ENCODE data around the gene JAKMIP1.

JAKMIP1 gene

DNA sequence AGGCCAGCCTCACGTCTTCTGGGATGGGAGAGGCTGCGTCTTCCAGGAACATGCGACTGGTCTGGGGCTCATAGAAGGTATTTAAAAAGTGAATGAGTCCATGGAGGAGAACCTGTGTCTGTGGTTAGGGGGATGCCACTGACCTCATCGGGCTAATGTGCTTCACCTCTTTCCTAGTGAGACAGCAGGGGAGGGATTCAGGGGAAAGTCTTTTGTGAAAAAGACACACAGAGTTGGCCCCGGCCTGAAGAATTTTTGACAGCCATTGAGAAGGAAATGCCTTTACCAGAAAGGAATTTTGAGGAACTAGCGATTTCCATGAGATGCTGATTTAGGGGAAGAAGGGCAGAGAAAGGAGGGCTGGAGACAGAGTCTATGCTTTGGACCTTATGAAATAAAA lies 171.1 kb downstream of the JAKMIP1 start:
- no peak overlapping the region for H3K4me3 ChIP-seq (ENCODE audit: low read depth, low read length)
- DNase-seq (ENCODE audit: low read depth, low spot score) = no peak
- TF ChIP-seq, protein P1, sequence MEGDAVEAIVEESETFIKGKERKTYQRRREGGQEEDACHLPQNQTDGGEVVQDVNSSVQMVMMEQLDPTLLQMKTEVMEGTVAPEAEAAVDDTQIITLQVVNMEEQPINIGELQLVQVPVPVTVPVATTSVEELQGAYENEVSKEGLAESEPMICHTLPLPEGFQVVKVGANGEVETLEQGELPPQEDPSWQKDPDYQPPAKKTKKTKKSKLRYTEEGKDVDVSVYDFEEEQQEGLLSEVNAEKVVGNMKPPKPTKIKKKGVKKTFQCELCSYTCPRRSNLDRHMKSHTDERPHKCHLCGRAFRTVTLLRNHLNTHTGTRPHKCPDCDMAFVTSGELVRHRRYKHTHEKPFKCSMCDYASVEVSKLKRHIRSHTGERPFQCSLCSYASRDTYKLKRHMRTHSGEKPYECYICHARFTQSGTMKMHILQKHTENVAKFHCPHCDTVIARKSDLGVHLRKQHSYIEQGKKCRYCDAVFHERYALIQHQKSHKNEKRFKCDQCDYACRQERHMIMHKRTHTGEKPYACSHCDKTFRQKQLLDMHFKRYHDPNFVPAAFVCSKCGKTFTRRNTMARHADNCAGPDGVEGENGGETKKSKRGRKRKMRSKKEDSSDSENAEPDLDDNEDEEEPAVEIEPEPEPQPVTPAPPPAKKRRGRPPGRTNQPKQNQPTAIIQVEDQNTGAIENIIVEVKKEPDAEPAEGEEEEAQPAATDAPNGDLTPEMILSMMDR (IDR thresholded peaks at IDR 0.05; ENCODE audit: low read depth, low read length) = no peak
- in situ Hi-C loops (cut with HindIII; ENCODE audit: low sequenced_read_pairs) = no loop called here

- DNase-seq (ENCODE audit: low read depth, low spot score) = no peak
- in situ Hi-C loops (cut with HindIII; ENCODE audit: low sequenced_read_pairs) = no loop called here
- no peak overlapping the region for H3K4me3 ChIP-seq (ENCODE audit: low read depth, low read length)
These were observed 172.2 kb downstream of the JAKMIP1 start for GRCh38 chr4:6028168-6028567.

GRCh38 chr4:6027392-6027791 lies 173.0 kb downstream of the JAKMIP1 start:
- TF ChIP-seq, protein P1 (IDR thresholded peaks at IDR 0.05; ENCODE audit: low read depth, low read length) = no peak
- no peak overlapping the region for H3K4me3 ChIP-seq (ENCODE audit: low read depth, low read length)
- in situ Hi-C loops (cut with HindIII; ENCODE audit: low sequenced_read_pairs) = no loop called here
- no peak for DNase-seq (ENCODE audit: low read depth, low spot score)

More at GRCh38 chr4:6028168-6028567, 172.2 kb downstream of the JAKMIP1 start:
- TF ChIP-seq, protein P1 (IDR thresholded peaks at IDR 0.05; ENCODE audit: low read depth, low read length) = no peak

- in situ Hi-C loops (cut with HindIII; ENCODE audit: low sequenced_read_pairs) = no loop called here
- H3K4me3 ChIP-seq (ENCODE audit: low read depth, low read length) = no peak overlapping the region
- TF ChIP-seq, protein P1 (IDR thresholded peaks at IDR 0.05; ENCODE audit: low read depth, low read length) = no peak
- no peak for DNase-seq (ENCODE audit: low read depth, low spot score)
These were observed 175.9 kb downstream of the JAKMIP1 start for GRCh38 chr4:6024313-6024960.

DNA sequence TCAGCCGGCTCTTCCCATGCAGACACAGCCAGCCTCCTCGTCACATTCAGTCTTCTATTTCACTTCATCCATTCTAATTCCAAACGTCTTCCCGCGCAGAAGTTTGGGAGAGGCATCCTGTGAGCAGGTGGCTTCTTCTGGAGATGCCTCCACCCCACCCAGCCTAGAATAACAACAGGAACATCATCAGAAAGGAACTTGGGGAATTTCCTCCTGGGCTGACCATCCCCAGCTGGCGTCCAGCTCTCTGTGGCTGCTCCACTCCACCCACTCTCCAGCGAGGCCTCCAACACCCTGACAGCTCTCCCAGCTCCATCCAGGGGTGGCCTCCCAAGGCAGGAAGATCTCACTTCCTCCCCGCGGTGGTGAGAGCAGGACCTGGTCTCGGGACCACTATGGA lies 176.6 kb downstream of the JAKMIP1 start:
- in situ Hi-C loops (cut with HindIII; ENCODE audit: low sequenced_read_pairs) = no loop called here
- TF ChIP-seq, protein P1 (IDR thresholded peaks at IDR 0.05; ENCODE audit: low read depth, low read length) = no peak
- DNase-seq (ENCODE audit: low read depth, low spot score) = no peak

GRCh38 chr4:6022607-6023288 lies 177.6 kb downstream of the JAKMIP1 start:
- no peak for DNase-seq (ENCODE audit: low read depth, low spot score)
- H3K4me3 ChIP-seq (ENCODE audit: low read depth, low read length) = no peak overlapping the region
- TF ChIP-seq, protein P1 (IDR thresholded peaks at IDR 0.05; ENCODE audit: low read depth, low read length) = no peak
- in situ Hi-C loops (cut with HindIII; ENCODE audit: low sequenced_read_pairs) = no loop called here

More for the DNA sequence above, 176.6 kb downstream of the JAKMIP1 start:
- no peak overlapping the region for H3K4me3 ChIP-seq (ENCODE audit: low read depth, low read length)
